Bronchial epithelial cell (primary cell): ENCODE measurements around the gene MORC1. TPM values are rescaled to one million over a fixed set of nuclear protein-coding genes. Genes with fewer than 3 reads are reported as not detected.

Experiments
- DNase-seq: peaks from one replicate; pipeline ENCODE4 v3.0.0-alpha.2; 2010; ENCODE audit warnings: low read depth
- FAIRE-seq: peaks from 2 replicates; lab custom pipeline; 2011; peaks lifted over from hg19 to GRCh38; lab: Jason Lieb, UNC
- H3K27me3 ChIP-seq: 2 replicates; pipeline ENCODE4 v1.5.1; 2011; ENCODE audit warnings: low read length; ENCODE audit not compliant: control insufficient read depth, insufficient read depth
- H3K36me3 ChIP-seq: 2 replicates; pipeline ENCODE4 v1.5.1; 2011; ENCODE audit warnings: low read length; ENCODE audit not compliant: control insufficient read depth, insufficient read depth
- H3K4me3 ChIP-seq: 2 replicates; pipeline ENCODE4 v1.5.1; 2011; ENCODE audit warnings: mild to moderate bottlenecking, low read depth, low read length, control low read depth
- total RNA-seq: library from RNA; depleted of rRNA; stranded (reverse); fragments of >200 nt; gene quantifications from 2 replicates; pipeline ENCODE4 v1.2.1, GENCODE V29; 2014
- TF ChIP-seq, protein P1 (sequence below): IDR thresholded peaks from 2 replicates; pipeline ENCODE4 v1.5.1; 2011; ENCODE audit warnings: mild to moderate bottlenecking, moderate library complexity, low read length, control low read depth, inconsistent platforms; ENCODE audit not compliant: insufficient read depth, severe bottlenecking

The MORC1 gene
- total RNA-seq, 1 donor from 2014 or later = not detected

DNA sequence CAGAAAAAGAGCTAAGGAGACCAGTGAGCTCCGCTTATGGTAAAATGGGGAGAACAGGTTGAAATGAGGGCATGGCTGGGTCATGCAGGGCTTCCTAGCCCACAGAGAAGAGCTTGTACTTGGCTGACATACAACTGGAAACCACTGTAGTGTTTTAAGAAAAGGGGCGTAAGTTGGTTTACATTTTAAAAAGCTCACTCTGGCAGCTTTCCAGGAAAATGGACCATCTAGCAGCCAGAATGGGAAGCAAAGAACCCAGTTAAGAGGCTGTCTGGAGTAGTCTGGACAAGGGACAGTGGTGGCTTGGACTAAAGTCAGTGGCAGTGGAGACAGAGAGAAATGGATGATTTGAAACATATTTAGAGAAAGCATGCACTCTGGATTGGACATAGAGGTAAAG is 1.9 kb downstream of the MORC1 start:
- DNase-seq (no peak), FAIRE-seq (no peak)
- Histone ChIP-seq H3K27me3 (no peaks in the 10 kb centered on the region), H3K4me3 (no peak overlapping the region), H3K36me3 (no peaks in the 10 kb centered on the region)
- TF ChIP-seq, protein P1, sequence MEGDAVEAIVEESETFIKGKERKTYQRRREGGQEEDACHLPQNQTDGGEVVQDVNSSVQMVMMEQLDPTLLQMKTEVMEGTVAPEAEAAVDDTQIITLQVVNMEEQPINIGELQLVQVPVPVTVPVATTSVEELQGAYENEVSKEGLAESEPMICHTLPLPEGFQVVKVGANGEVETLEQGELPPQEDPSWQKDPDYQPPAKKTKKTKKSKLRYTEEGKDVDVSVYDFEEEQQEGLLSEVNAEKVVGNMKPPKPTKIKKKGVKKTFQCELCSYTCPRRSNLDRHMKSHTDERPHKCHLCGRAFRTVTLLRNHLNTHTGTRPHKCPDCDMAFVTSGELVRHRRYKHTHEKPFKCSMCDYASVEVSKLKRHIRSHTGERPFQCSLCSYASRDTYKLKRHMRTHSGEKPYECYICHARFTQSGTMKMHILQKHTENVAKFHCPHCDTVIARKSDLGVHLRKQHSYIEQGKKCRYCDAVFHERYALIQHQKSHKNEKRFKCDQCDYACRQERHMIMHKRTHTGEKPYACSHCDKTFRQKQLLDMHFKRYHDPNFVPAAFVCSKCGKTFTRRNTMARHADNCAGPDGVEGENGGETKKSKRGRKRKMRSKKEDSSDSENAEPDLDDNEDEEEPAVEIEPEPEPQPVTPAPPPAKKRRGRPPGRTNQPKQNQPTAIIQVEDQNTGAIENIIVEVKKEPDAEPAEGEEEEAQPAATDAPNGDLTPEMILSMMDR = no peak

DNA sequence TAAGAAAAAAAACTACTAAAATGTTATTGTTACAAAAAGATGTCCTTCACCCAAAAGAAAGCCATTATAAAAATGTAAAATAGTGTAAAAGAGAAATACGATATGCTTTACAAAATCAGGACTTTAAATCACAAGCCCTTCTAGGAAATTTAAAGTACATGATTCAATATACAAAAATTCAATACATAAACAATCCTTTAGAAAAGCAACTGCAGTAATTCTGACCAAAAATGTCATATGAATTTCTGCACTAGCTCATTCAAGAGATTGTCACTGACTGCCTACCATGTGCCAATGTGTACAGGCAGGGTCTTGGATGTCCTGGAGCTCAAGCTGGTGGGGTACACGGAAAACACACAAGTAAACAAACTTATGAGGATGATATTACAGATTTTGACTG is 2.5 kb downstream of the MORC1 start:
- TF ChIP-seq, protein P1 = no peak
- FAIRE-seq (no peak), DNase-seq (no peak)
- no peaks in the 10 kb centered on the region for H3K36me3 ChIP-seq
- no peak overlapping the region for H3K4me3 ChIP-seq
- no peaks in the 10 kb centered on the region for H3K27me3 ChIP-seq

DNA sequence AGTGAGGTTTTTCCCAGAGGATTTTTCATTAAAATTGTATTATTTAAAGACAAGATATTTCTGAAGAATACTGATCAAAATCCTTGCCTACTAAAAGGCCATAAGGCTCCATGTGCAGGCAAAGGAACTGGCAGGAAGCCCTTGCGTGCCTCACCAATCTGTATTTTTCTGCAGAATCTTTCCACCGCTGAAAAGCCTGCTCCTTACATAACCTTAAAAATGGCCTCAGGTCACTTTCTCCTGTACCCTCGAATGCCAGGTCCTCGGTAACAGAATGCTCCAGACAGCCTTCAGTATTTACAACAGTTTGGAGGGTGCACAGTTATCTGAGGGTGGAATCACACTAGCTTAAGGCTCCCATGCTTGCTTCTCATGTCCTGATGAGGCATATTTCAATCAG is 3.2 kb downstream of the MORC1 start:
- no peak for DNase-seq
- Histone ChIP-seq H3K36me3 (no peaks in the 10 kb centered on the region), H3K27me3 (no peaks in the 10 kb centered on the region), H3K4me3 (no peak overlapping the region)
- FAIRE-seq = no peak
- TF ChIP-seq, protein P1 = no peak

DNA sequence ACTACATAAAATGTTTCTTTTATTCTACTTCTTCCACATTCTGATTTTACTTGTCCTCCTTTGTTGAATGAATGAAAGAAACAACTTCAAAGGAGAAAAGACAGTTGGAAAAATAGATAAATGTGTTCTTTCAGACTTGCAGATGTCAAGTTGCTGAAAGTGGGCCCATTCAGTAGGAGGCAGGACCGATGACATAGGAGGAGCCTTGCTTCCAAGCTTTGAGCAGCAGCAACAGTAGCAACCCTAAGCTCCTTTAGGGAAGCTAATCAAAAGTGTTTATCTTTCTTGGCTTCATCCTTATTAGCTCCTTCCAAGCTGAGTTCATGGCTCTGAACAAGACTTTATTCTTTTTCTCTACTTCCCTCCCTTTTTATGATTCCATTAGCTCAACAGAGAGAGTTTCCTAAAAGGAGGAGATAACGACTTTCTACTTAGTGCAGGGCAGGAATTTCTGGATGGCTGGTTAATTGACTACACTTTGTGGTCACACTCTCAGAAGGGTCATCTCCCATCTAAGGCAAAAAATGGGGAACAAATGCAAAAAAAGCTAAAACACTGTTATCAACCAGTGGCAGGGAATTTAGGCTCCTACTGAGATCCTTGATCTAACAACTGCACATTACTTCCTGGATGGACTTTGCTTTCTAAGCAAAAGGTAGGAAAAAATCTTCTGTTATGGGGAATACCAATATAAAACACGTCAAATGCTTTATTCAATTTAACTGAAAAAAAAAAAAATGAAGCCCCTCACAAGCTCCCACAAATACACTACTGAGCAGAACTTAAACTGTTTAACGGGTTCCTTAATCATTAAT is 4.8 kb downstream of the MORC1 start:
- FAIRE-seq (no peak), DNase-seq (no peak)
- Histone ChIP-seq H3K36me3 (no peaks in the 10 kb centered on the region), H3K27me3 (no peaks in the 10 kb centered on the region), H3K4me3 (no peak overlapping the region)
- TF ChIP-seq, protein P1 = no peak

DNA sequence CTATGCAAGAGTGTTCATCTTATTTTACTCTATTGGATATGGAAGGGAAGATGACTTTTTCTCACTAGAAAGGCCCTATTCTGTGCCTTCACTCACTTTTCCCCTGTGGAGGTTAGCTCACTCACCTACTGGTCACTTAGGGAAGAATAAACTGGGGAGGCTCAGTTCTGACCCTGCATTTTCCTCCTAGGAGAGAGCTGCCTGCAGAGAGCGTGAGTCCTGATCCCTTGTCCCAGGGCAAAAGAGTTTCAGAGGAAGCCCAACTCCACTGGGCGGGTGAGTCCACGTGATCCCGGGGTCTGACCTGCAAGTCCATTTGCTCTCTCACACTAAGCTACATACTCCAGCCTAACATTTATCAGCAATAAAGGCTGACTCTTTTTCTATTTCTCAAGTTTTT is 8.4 kb downstream of the MORC1 start:
- Histone ChIP-seq H3K27me3 (no peaks in the 10 kb centered on the region), H3K36me3 (no peaks in the 10 kb centered on the region), H3K4me3 (no peak overlapping the region)
- no peak for DNase-seq
- TF ChIP-seq, protein P1 = no peak
- FAIRE-seq = no peak

DNA sequence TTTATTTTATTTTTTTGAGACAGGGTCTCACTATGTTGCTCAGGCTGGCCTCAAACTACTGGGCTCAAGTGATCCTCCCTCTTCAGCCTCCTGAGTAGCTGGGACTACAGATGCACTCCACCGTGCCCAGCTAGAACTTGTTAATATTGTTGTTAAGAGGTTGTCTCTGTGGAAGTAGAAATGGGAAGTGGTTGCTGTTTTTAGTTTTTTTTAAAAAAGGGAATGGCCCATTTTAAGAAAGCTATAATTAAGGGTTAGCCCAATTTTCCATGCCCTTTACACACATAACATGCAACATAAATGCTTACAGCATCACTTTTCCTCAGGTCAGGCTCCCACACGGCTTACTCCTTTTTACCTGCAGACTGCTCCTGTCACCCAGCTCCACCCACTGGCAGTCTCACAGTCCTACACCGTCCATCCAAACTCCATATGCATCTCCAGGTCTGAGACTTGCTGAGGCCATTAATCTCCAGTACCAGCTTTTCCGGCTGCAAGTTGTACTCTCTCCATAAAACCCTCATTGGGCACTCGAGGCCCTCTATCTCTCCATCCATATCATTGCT is 19.8 kb downstream of the MORC1 start:
- FAIRE-seq (no peak), DNase-seq (peak; percentile 22)
- no peaks in the 10 kb centered on the region for H3K27me3 ChIP-seq
- H3K4me3 ChIP-seq = no peak overlapping the region
- no peaks in the 10 kb centered on the region for H3K36me3 ChIP-seq
- TF ChIP-seq, protein P1 = peak; percentile 37
